H1 (cell line): ENCODE measurements around the gene A3GALT2. TPM values are rescaled to one million over a fixed set of nuclear protein-coding genes. Genes with fewer than 3 reads are reported as not detected.

Source experiments
- CTCF ChIA-PET: fragments of 300-600 bp; sonication (Branson Sonifier 250); formaldehyde crosslinking; loops from one replicate; lab custom pipeline; 2021; ENCODE audit not compliant: partially characterized antibody; lab: Charles Lee
- POLR2A ChIA-PET: fragments of 300-600 bp; sonication (Branson Sonifier 250); formaldehyde crosslinking; loops from one replicate; lab custom pipeline; 2021; ENCODE audit warnings: inconsistent platforms; ENCODE audit not compliant: partially characterized antibody; lab: Charles Lee
- DNase-seq, 2 experiments: peaks; one replicate each; pipeline versions ENCODE4 v3.0.0 to v3.0.0-alpha.2; 2010 to 2022; ENCODE audit warnings: low spot score in 2 of 2, low read depth in 1 of 2, mixed read lengths in 1 of 2
- FAIRE-seq: peaks from 2 replicates; lab custom pipeline; 2011; peaks lifted over from hg19 to GRCh38; lab: Jason Lieb, UNC
- H2AFZ ChIP-seq: 2 replicates; pipeline ENCODE4 v1.8.1; 2012; ENCODE audit warnings: low read length, inconsistent platforms
- H2AK5ac ChIP-seq: 2 replicates; pipeline ENCODE4 v1.6.1; 2013; ENCODE audit warnings: low read depth, low read length
- H2BK120ac ChIP-seq: replicated peaks from 2 replicates; pipeline ENCODE3; 2013; ENCODE audit warnings: low read depth, low read length, inconsistent platforms
- H2BK12ac ChIP-seq: 2 replicates; pipeline ENCODE4 v1.6.1; 2013; ENCODE audit warnings: low read depth, low read length
- H2BK15ac ChIP-seq: 2 replicates; pipeline ENCODE4 v1.6.1; 2013; ENCODE audit warnings: low read length
- H2BK20ac ChIP-seq: 2 replicates; pipeline ENCODE4 v1.6.1; 2013; ENCODE audit warnings: low read length
- H2BK5ac ChIP-seq: 2 replicates; pipeline ENCODE4 v1.6.1; 2013; ENCODE audit warnings: low read depth, low read length
- H3K14ac ChIP-seq: 2 replicates; pipeline ENCODE4 v1.6.1; 2013; ENCODE audit warnings: inconsistent platforms; ENCODE audit not compliant: insufficient read length
- H3K18ac ChIP-seq: 2 replicates; pipeline ENCODE4 v1.6.1; 2013; ENCODE audit warnings: low read length; ENCODE audit errors: extremely low read depth
- H3K23ac ChIP-seq: 2 replicates; pipeline ENCODE4 v1.6.1; 2013; ENCODE audit warnings: inconsistent platforms; ENCODE audit not compliant: insufficient read length
- H3K23me2 ChIP-seq: 2 replicates; pipeline ENCODE4 v1.6.1; 2013; ENCODE audit warnings: low read depth, low read length
- H3K27ac ChIP-seq: 2 replicates; pipeline ENCODE4 v1.6.1; 2011; ENCODE audit warnings: low read depth, low read length, inconsistent platforms
- H3K27me3 ChIP-seq, 4 experiments: replicated peaks in 1 of 4; 1 replicate in 1 of 4; 2 replicates in 3 of 4; pipeline versions ENCODE4 v1.6.1 to v1.8.1; 2011 to 2013; ENCODE audit warnings: low read length in 3 of 4, mild to moderate bottlenecking in 3 of 4, inconsistent platforms in 2 of 4, mixed read lengths in 2 of 4, moderate library complexity in 1 of 4; ENCODE audit not compliant: control insufficient read depth in 3 of 4, insufficient read depth in 3 of 4; ENCODE audit errors: extremely low read depth in 1 of 4
- H3K36me3 ChIP-seq, 4 experiments: 2 replicates each; pipeline versions ENCODE4 v1.6.1 to v1.8.1; 2011 to 2013; ENCODE audit warnings: mild to moderate bottlenecking in 4 of 4, low read length in 3 of 4, moderate library complexity in 2 of 4, control low read depth in 1 of 4, inconsistent platforms in 1 of 4; ENCODE audit not compliant: insufficient read depth in 4 of 4, control insufficient read depth in 2 of 4
- H3K4ac ChIP-seq: replicated peaks from 2 replicates; pipeline ENCODE3; 2013; ENCODE audit warnings: low read length, low read depth, mixed read lengths, inconsistent platforms; ENCODE audit not compliant: insufficient read length
- H3K4me1 ChIP-seq, 4 experiments: replicated peaks in 1 of 4; 1 replicate in 1 of 4; 2 replicates in 3 of 4; pipeline versions ENCODE4 v1.6.1 to v1.8.1; 2011 to 2013; ENCODE audit warnings: low read length in 3 of 4, inconsistent platforms in 2 of 4, mixed read lengths in 1 of 4; ENCODE audit not compliant: insufficient read depth in 4 of 4, control insufficient read depth in 3 of 4
- H3K4me2 ChIP-seq, 2 experiments: 2 replicates each; pipeline versions ENCODE4 v1.6.1 to v1.8.1; 2011 to 2013; ENCODE audit warnings: low read depth in 2 of 2, low read length in 2 of 2, control low read depth in 1 of 2, inconsistent platforms in 1 of 2, mild to moderate bottlenecking in 1 of 2; ENCODE audit not compliant: insufficient read depth in 1 of 2
- H3K4me3 ChIP-seq, 4 experiments: fragments of 200-600, 300-600 bp in 1 of 4; sonication (generic), shearing (Covaris generic), sonication (Bioruptor Twin) in 1 of 4; 2 replicates each; pipeline versions ENCODE4 v1.5.1 to v1.8.1; 2011 to 2016; ENCODE audit warnings: low read length in 4 of 4, low read depth in 3 of 4, control low read depth in 2 of 4, inconsistent platforms in 2 of 4, mild to moderate bottlenecking in 2 of 4, mixed read lengths in 1 of 4, moderate library complexity in 1 of 4; ENCODE audit not compliant: insufficient read depth in 2 of 4; ENCODE audit errors: extremely low read depth in 1 of 4
- H3K56ac ChIP-seq: replicated peaks from 2 replicates; pipeline ENCODE3; 2013; ENCODE audit warnings: low read depth, mild to moderate bottlenecking, mixed read lengths, low read length, inconsistent platforms; ENCODE audit not compliant: insufficient read length
- H3K79me1 ChIP-seq: 2 replicates; pipeline ENCODE4 v1.6.1; 2013; ENCODE audit warnings: low read depth, low read length, control low read depth
- H3K79me2 ChIP-seq, 2 experiments: 2 replicates each; pipeline versions ENCODE4 v1.6.1 to v1.8.1; 2012 to 2013; ENCODE audit warnings: low read length in 2 of 2, mild to moderate bottlenecking in 2 of 2, inconsistent platforms in 1 of 2; ENCODE audit not compliant: insufficient read depth in 2 of 2, control insufficient read depth in 1 of 2
- H3K9ac ChIP-seq, 4 experiments: replicated peaks in 1 of 4; 1 replicate in 1 of 4; 2 replicates in 3 of 4; pipeline versions ENCODE4 v1.6.1 to v1.8.1; 2011 to 2013; ENCODE audit warnings: low read depth in 3 of 4, low read length in 3 of 4, control low read depth in 2 of 4, mild to moderate bottlenecking in 2 of 4, moderate library complexity in 2 of 4, inconsistent platforms in 1 of 4; ENCODE audit errors: extremely low read depth in 1 of 4
- H3K9me3 ChIP-seq, 2 experiments: 2 replicates each; pipeline versions ENCODE4 v1.6.1 to v1.8.1; 2012 to 2013; ENCODE audit warnings: mild to moderate bottlenecking in 2 of 2, moderate library complexity in 2 of 2, control low read depth in 1 of 2, inconsistent platforms in 1 of 2, low read depth in 1 of 2, low read length in 1 of 2, mixed read lengths in 1 of 2; ENCODE audit not compliant: insufficient read depth in 2 of 2
- H4K20me1 ChIP-seq, 2 experiments: replicated peaks in 1 of 2; 2 replicates each; pipeline versions ENCODE3 to v1.8.1; 2011 to 2013; ENCODE audit warnings: inconsistent platforms in 2 of 2, low read length in 2 of 2, mild to moderate bottlenecking in 1 of 2; ENCODE audit not compliant: insufficient read depth in 2 of 2, control insufficient read depth in 1 of 2
- H4K5ac ChIP-seq: 2 replicates; pipeline ENCODE4 v1.6.1; 2013; ENCODE audit warnings: low read length, low read depth, mixed read lengths, inconsistent platforms; ENCODE audit not compliant: insufficient read length
- H4K8ac ChIP-seq: 2 replicates; pipeline ENCODE4 v1.8.0; 2013; ENCODE audit warnings: mild to moderate bottlenecking, moderate library complexity, low read length, inconsistent platforms; ENCODE audit not compliant: insufficient read depth; ENCODE audit errors: extremely low read depth
- H4K91ac ChIP-seq: replicated peaks from 2 replicates; pipeline ENCODE3; 2013; ENCODE audit warnings: low read length, mixed read lengths, inconsistent platforms; ENCODE audit not compliant: insufficient read length
- ATF2 ChIP-seq: IDR thresholded peaks from 2 replicates; pipeline ENCODE4 v1.6.1; 2012; ENCODE audit warnings: low read length, inconsistent platforms
- CTCF ChIP-seq, 3 experiments: IDR thresholded peaks; 1 replicate in 2 of 3; 2 replicates in 1 of 3; pipeline versions ENCODE4 v1.5.1 to v1.6.1; 2011; ENCODE audit warnings: low read length in 3 of 3, mild to moderate bottlenecking in 3 of 3, inconsistent platforms in 2 of 3, low read depth in 1 of 3, moderate library complexity in 1 of 3; ENCODE audit not compliant: insufficient read depth in 1 of 3; ENCODE audit errors: control extremely low read depth in 1 of 3
- E2F6 ChIP-seq: IDR thresholded peaks from 2 replicates; pipeline ENCODE4 v1.6.1; 2012; ENCODE audit warnings: inconsistent platforms
- GABPA ChIP-seq: IDR thresholded peaks from 2 replicates; pipeline ENCODE4 v1.6.1; 2011; ENCODE audit warnings: mild to moderate bottlenecking, low read length, moderate library complexity, borderline replicate concordance; ENCODE audit not compliant: insufficient read depth
- MAFK ChIP-seq: IDR thresholded peaks from 2 replicates; pipeline ENCODE4 v1.6.1; 2012; ENCODE audit warnings: low read depth, mild to moderate bottlenecking, improper control_type of control experiment, low read length
- POLR2AphosphoS5 ChIP-seq: IDR thresholded peaks from 2 replicates; pipeline ENCODE4 v1.6.1; 2011; ENCODE audit warnings: low read depth, low read length
- SIX5 ChIP-seq: IDR thresholded peaks from 2 replicates; pipeline ENCODE4 v1.6.1; 2011; ENCODE audit warnings: mild to moderate bottlenecking, low read depth, low read length
- SRF ChIP-seq: IDR thresholded peaks from 2 replicates; pipeline ENCODE4 v1.6.1; 2011; ENCODE audit warnings: mild to moderate bottlenecking, low read depth, low read length, moderate library complexity
- YY1 ChIP-seq: IDR thresholded peaks from 2 replicates; pipeline ENCODE4 v1.6.1; 2011; ENCODE audit warnings: low read depth, mild to moderate bottlenecking, low read length
- WGBS, 2 experiments: shearing (Covaris generic) in 1 of 2; methylation state at CpG; one replicate each; pipeline versions ENCODE4 v1.1.6 to v1.1.7; 2013 to 2015; ENCODE audit warnings: low lambda C conversion rate in 2 of 2, mixed read lengths in 2 of 2, inconsistent platforms in 1 of 2, low coverage in 1 of 2, missing lambda C conversion rate in 1 of 2; ENCODE audit not compliant: insufficient replicate concordance in 2 of 2, insufficient coverage in 1 of 2, insufficient read length in 1 of 2; ENCODE audit errors: extremely low coverage in 1 of 2, missing lambda C conversion rate in 1 of 2; 5-methylcytosine and 5-hydroxymethylcytosine counted together
- polyA plus RNA-seq, 7 experiments: library from polyadenylated mRNA; depleted of rRNA in 3 of 7; stranded (reverse) in 5 of 7; unstranded in 2 of 7; fragments of >200 nt in 5 of 7; fragments of 200-250 nt in 2 of 7; gene quantifications; 1 replicate in 5 of 7; 2 replicates in 1 of 7; 4 replicates in 1 of 7; pipeline versions ENCODE4 v1.2.1 to v1.2.3, GENCODE V29; 2011 to 2013; ENCODE audit warnings: missing spikeins in 2 of 7, mixed read lengths in 2 of 7
- total RNA-seq: library from RNA; stranded (reverse); fragmentation: NEBNext Ultra II Directional; extraction: Animal tissue kit (Norgen Biotek cat#: 25700); gene quantifications from 2 replicates; pipeline ENCODE4 v1.2.1, GENCODE V29; 2021

Gene A3GALT2
- total and polyA plus RNA-seq, 2 of the 8 experiments (the other 6 are each of a cell fraction or from before 2014, with no cell fraction given) = not detected

GRCh38 chr1:33310702-33311101 is 10.2 kb downstream of the A3GALT2 start:
- Histone ChIP-seq H2AFZ (no peak overlapping the region), H3K79me1 (no peaks in the 10 kb centered on the region), H3K27me3 (peaks cover 11 to 19% (median 18%) of the 10 kb centered on the region in 4 experiments), H4K8ac (no peak overlapping the region), H2BK20ac (no peak overlapping the region), H4K91ac (no peak overlapping the region), H3K9me3 (peaks cover 2 to 14% of the 10 kb centered on the region in 2 experiments; a peak in 1 of 4 replicates), H3K4me3 (no peak overlapping the region), H4K5ac (no peak overlapping the region), H3K18ac (no peak overlapping the region), H2BK120ac (no peak overlapping the region), H2BK15ac (no peak overlapping the region), H3K56ac (no peak overlapping the region), H4K20me1 (no peaks in the 10 kb centered on the region), H3K4me1 (peaks cover 0 to 9% (median 3%) of the 10 kb centered on the region in 4 experiments; a peak in 5 of 7 replicates), H3K14ac (no peak overlapping the region), H3K23ac (no peak overlapping the region), H3K36me3 (peaks cover 0 to 4% (median 0%) of the 10 kb centered on the region in 4 experiments; a peak in 1 of 8 replicates), H3K79me2 (no peaks in the 10 kb centered on the region), H3K27ac (no peak overlapping the region), H2AK5ac (no peak overlapping the region), H2BK5ac (no peak overlapping the region), H3K4me2 (no peak overlapping the region), H3K23me2 (peaks cover 7% of the 10 kb centered on the region; the same call in 1 of the 2 replicates), H3K9ac (no peak overlapping the region), H2BK12ac (no peak overlapping the region), H3K4ac (no peak overlapping the region)
- 89% methylated on average over 8 of the region's 8 CpGs; no CpG with 5 or more reads in 1 of the 2 experiments for WGBS, 2 experiments
- FAIRE-seq (no peak), DNase-seq (no peak)
- ChIA-PET CTCF (interaction anchor here (1.2 to 5.5 kb wide), 2 partner anchors 14 to 58 kb away, joined by 3 to 50 read pairs; no protein-coding TSS in a partner anchor), POLR2A (no interaction called here)
- TF ChIP-seq SIX5 (no peak), YY1 (no peak), ATF2 (no peak), MAFK (no peak), POLR2AphosphoS5 (no peak), CTCF (IDR thresholded peaks at IDR 0.05; ENCODE audit: control extremely low read depth in 1 of 3, insufficient read depth in 1 of 3, low read depth in 1 of 3, low read length in 3 of 3) (no peak), SRF (no peak), E2F6 (no peak), GABPA (no peak)
